Measurements from ENCODE around the gene BDKRB2. TPM values are rescaled to one million over a fixed set of nuclear protein-coding genes. Genes with fewer than 3 reads are reported as not detected.

The BDKRB2 gene
- polyA plus RNA-seq, 3 donors: 3.0 to 3.7 (median 3.0) TPM

- DNase-seq: no peak
These were observed 7.3 kb upstream of the BDKRB2 start for GRCh38 chr14:96197163-96197852.

GRCh38 chr14:96197969-96198368 lies 6.7 kb upstream of the BDKRB2 start:
- no peak for DNase-seq

GRCh38 chr14:96198430-96199130 lies 6.1 kb upstream of the BDKRB2 start:
- no peak for DNase-seq

- DNase-seq: no peak
These were observed 3.5 kb upstream of the BDKRB2 start for GRCh38 chr14:96201157-96201556.

GRCh38 chr14:96201965-96202364 lies 2.7 kb upstream of the BDKRB2 start:
- DNase-seq: no peak

- no peak for DNase-seq
These were observed 2.1 kb upstream of the BDKRB2 start for GRCh38 chr14:96202441-96203094.

GRCh38 chr14:96203116-96203515 lies 1.5 kb upstream of the BDKRB2 start:
- no peak for DNase-seq

- no peak for DNase-seq
These were observed 1.0 kb upstream of the BDKRB2 start for GRCh38 chr14:96203635-96204034.

- DNase-seq: no peak
These were observed 679 bp downstream of the BDKRB2 start for GRCh38 chr14:96205059-96205977.

GRCh38 chr14:96205978-96206360 lies 1.3 kb downstream of the BDKRB2 start:
- no peak for DNase-seq

- DNase-seq: no peak
These were observed 1.8 kb downstream of the BDKRB2 start for GRCh38 chr14:96206461-96206860.

GRCh38 chr14:96207686-96208085 lies 3.0 kb downstream of the BDKRB2 start:
- no peak for DNase-seq

- DNase-seq: no peak
These were observed 4.1 kb downstream of the BDKRB2 start for GRCh38 chr14:96208739-96209138.

- DNase-seq: no peak
These were observed 7.5 kb downstream of the BDKRB2 start for GRCh38 chr14:96212140-96212539.

- no peak for DNase-seq
These were observed 8.3 kb downstream of the BDKRB2 start for GRCh38 chr14:96212896-96213295.

- no peak for DNase-seq
These were observed 9.3 kb downstream of the BDKRB2 start for GRCh38 chr14:96213871-96214465.

- DNase-seq: no peak
These were observed 10.2 kb downstream of the BDKRB2 start for GRCh38 chr14:96214793-96215192.

GRCh38 chr14:96215452-96216244 lies 11.0 kb downstream of the BDKRB2 start:
- DNase-seq: no peak

GRCh38 chr14:96216627-96217026 lies 12.0 kb downstream of the BDKRB2 start:
- no peak for DNase-seq

GRCh38 chr14:96217376-96217913 lies 12.8 kb downstream of the BDKRB2 start:
- DNase-seq: no peak
